Esophagus muscularis mucosa (tissue), 4 donors: ENCODE results near the gene GHR. TPM values are rescaled to one million over a fixed set of nuclear protein-coding genes. Genes with fewer than 3 reads are reported as not detected.

ENCODE experiments used
- DNase-seq: peaks from one replicate; pipeline ENCODE4 v3.0.0-alpha.2; 2017; ENCODE audit errors: extremely low spot score
- H3K27ac ChIP-seq, 4 donors: fragments of 200-600 bp; sonication (generic); replicated peaks in 1 of 4; 1 replicate in 3 of 4; 2 replicates in 1 of 4; pipeline ENCODE4 v1.5.1; 2016 to 2019; ENCODE audit warnings: mild to moderate bottlenecking in 1 of 4
- H3K27me3 ChIP-seq, 4 donors: fragments of 200-600 bp; sonication (generic); one replicate each; pipeline versions ENCODE4 v1.5.1 to v1.6.0; 2016 to 2019
- H3K36me3 ChIP-seq, 4 donors: fragments of 200-600 bp; sonication (generic); one replicate each; pipeline ENCODE4 v1.5.1; 2016 to 2019
- H3K4me1 ChIP-seq, 4 donors: fragments of 200-600 bp; sonication (generic); one replicate each; pipeline ENCODE4 v1.5.1; 2016 to 2019
- H3K4me3 ChIP-seq, 4 donors: fragments of 200-600 bp; sonication (generic); 1 replicate in 2 of 4; 2 replicates in 2 of 4; pipeline ENCODE4 v1.5.1; 2016 to 2019; ENCODE audit warnings: mild to moderate bottlenecking in 4 of 4, moderate library complexity in 1 of 4
- H3K9me3 ChIP-seq, 4 donors: fragments of 200-600 bp; sonication (generic); 1 replicate in 3 of 4; 2 replicates in 1 of 4; pipeline ENCODE4 v1.5.1; 2016 to 2019
- EP300 ChIP-seq: sonication (generic); formaldehyde crosslinking; IDR thresholded peaks from one replicate; pipeline ENCODE4 v1.6.1; 2017; ENCODE audit warnings: antibody characterized with exemption
- POLR2A ChIP-seq: fragments of 450-650 bp; IDR thresholded peaks from one replicate; pipeline ENCODE4 v1.6.1; 2017; ENCODE audit warnings: antibody characterized with exemption, moderate library complexity, mild to moderate bottlenecking, low read depth
- POLR2AphosphoS5 ChIP-seq, 2 donors: sonication (generic); formaldehyde crosslinking; IDR thresholded peaks; one replicate each; pipeline ENCODE4 v1.6.1; 2017; ENCODE audit warnings: antibody characterized with exemption in 2 of 2
- WGBS: methylation state at CpG from one replicate; pipeline ENCODE4 v1.1.5; 2018; 5-methylcytosine and 5-hydroxymethylcytosine counted together
- intact Hi-C: fragments of 100-400 bp; cut with DNase I; formaldehyde crosslinking; loops from one replicate; pipeline ENCODE4 v1.15.1; 2023
- total RNA-seq, 4 donors: library from RNA; depleted of rRNA; stranded (reverse); fragments of >200 nt; gene quantifications; one replicate each; pipeline versions ENCODE4 v1.1.0 to v1.2.1, GENCODE V29; 2016
- TF ChIP-seq, protein P1 (sequence below), 3 experiments: fragments of 200-600 bp in 2 of 3; fragments of 450-650 bp in 1 of 3; sonication (generic) in 2 of 3; IDR thresholded peaks; one replicate each; pipeline ENCODE4 v1.5.1; 2017 to 2019; ENCODE audit warnings: antibody characterized with exemption in 3 of 3, mild to moderate bottlenecking in 2 of 3, moderate library complexity in 1 of 3

Gene GHR
- total RNA-seq, 4 donors from 2014 or later, result 5.3 to 9.1 (median 6.5) TPM

DNA sequence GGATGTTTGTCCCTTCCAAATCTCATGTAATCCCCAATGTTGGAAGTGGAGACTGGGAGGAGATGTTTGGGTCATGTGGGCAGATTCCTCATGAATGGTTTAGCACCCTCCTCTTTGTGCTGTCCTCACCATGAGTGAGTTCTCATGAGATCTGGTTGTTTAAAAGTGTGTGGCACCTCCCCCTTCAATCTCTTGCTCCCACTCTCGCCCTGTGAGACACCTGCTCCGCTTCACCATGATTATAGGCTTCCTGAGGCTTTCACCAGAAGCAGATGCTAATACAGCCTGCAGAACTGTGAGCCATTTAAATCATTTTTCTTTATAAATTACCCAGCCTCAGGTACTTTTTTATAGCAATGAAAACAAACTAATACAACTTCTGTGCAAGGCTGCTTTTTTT lies 206.0 kb downstream of the GHR start:
- WGBS, result 95% methylated on average over 2 of the region's 2 CpGs
- H3K4me3 ChIP-seq, result no peak overlapping the region
- intact Hi-C loops, result no loop called here
- no peaks in the 10 kb centered on the region for H3K9me3 ChIP-seq
- no peaks in the 10 kb centered on the region for H3K36me3 ChIP-seq
- H3K4me1 ChIP-seq, result no peaks in the 10 kb centered on the region
- no peaks in the 10 kb centered on the region for H3K27me3 ChIP-seq
- no peak for DNase-seq
- TF ChIP-seq POLR2A (no peak), EP300 (no peak), POLR2AphosphoS5 (IDR thresholded peaks at IDR 0.05) (no peak)
- TF ChIP-seq, protein P1, sequence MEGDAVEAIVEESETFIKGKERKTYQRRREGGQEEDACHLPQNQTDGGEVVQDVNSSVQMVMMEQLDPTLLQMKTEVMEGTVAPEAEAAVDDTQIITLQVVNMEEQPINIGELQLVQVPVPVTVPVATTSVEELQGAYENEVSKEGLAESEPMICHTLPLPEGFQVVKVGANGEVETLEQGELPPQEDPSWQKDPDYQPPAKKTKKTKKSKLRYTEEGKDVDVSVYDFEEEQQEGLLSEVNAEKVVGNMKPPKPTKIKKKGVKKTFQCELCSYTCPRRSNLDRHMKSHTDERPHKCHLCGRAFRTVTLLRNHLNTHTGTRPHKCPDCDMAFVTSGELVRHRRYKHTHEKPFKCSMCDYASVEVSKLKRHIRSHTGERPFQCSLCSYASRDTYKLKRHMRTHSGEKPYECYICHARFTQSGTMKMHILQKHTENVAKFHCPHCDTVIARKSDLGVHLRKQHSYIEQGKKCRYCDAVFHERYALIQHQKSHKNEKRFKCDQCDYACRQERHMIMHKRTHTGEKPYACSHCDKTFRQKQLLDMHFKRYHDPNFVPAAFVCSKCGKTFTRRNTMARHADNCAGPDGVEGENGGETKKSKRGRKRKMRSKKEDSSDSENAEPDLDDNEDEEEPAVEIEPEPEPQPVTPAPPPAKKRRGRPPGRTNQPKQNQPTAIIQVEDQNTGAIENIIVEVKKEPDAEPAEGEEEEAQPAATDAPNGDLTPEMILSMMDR (IDR thresholded peaks at IDR 0.05), result no peak
- no peak overlapping the region for H3K27ac ChIP-seq

DNA sequence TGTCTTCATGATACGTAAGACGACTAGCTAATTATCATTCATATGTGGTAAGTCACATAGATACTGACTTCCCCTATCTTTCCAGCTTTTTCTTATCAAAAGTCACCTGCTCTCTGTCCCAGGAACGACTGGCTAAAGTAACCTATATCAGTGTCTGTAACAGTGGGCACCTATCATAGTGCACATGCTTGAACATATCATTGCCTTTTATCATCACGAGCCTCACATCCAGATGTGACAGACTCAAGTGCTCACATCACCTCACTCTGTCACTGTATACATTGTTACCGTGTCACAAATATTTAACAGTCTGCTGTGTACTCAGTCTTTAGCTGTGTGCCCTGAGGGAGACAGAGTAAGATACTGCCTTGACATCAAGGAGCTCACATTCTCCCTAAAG lies 208.0 kb downstream of the GHR start:
- TF ChIP-seq, protein P1 (IDR thresholded peaks at IDR 0.05), result no peak
- TF ChIP-seq POLR2A (no peak), POLR2AphosphoS5 (IDR thresholded peaks at IDR 0.05) (no peak), EP300 (no peak)
- no peak for DNase-seq
- 75% methylated on average over 5 of the region's 5 CpGs for WGBS
- H3K9me3 ChIP-seq, result no peaks in the 10 kb centered on the region
- H3K27me3 ChIP-seq, result no peaks in the 10 kb centered on the region
- H3K4me1 ChIP-seq, result no peaks in the 10 kb centered on the region
- intact Hi-C loops, result no loop called here
- H3K36me3 ChIP-seq, result no peaks in the 10 kb centered on the region
- no peak overlapping the region for H3K4me3 ChIP-seq
- no peak overlapping the region for H3K27ac ChIP-seq

DNA sequence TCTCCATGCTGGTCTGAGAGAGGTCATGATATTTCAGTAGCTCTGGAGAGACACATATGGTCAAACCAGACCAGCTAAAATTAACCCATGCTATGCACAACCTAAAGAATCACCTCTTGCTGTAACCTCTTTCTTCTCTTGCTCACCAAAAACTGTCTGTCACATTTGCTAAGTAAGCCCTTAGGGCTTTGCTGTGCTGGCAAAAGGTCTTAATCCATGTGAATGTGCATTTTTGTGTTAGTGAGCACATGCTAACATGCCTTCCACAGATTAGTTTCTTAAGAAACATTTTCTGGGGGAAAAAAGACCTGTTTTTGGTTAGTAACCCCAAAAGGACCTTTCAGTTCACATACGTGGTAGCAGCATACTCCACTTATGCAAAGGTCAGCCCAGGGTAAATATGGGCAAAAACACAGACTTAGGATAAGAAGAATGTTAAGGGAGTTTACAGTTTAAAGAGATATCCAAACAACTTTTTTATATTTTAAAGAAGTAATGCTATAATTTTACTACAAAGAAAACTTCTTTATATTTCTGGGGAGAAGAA lies 209.2 kb downstream of the GHR start:
- H3K27me3 ChIP-seq, result no peaks in the 10 kb centered on the region
- no peak overlapping the region for H3K4me3 ChIP-seq
- no peaks in the 10 kb centered on the region for H3K36me3 ChIP-seq
- no peak for DNase-seq
- intact Hi-C loops, result no loop called here
- TF ChIP-seq, protein P1 (IDR thresholded peaks at IDR 0.05), result no peak
- TF ChIP-seq EP300 (no peak), POLR2AphosphoS5 (IDR thresholded peaks at IDR 0.05) (no peak), POLR2A (no peak)
- H3K9me3 ChIP-seq, result no peaks in the 10 kb centered on the region
- no peaks in the 10 kb centered on the region for H3K4me1 ChIP-seq
- WGBS, result 67% methylated on average over 1 of the region's 1 CpG
- H3K27ac ChIP-seq, result no peak overlapping the region

DNA sequence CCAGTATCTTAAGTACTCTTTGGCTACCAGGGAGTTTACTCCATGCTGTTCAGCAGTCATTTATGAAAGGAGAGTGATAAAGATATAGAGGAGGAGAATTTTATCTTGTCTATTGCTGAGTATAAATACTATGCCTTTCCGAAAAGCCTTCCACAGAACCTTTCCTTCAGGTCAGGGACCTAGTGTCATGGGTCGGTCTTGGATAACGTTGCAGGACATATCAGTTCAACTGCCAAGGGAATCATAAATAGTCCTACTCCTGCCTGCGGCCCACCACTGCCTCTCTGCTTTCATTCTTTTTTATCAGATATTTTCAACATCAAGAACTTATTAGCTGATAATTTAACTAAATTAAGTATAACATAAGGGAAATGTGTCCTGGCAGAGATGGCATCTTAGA lies 211.3 kb downstream of the GHR start:
- intact Hi-C loops, result no loop called here

More for the DNA sequence above, 211.3 kb downstream of the GHR start:
- no peak overlapping the region for H3K27ac ChIP-seq
- no peaks in the 10 kb centered on the region for H3K27me3 ChIP-seq
- no peak overlapping the region for H3K4me3 ChIP-seq
- H3K4me1 ChIP-seq, result no peaks in the 10 kb centered on the region
- 89% methylated on average over 4 of the region's 4 CpGs for WGBS
- H3K9me3 ChIP-seq, result no peaks in the 10 kb centered on the region
- DNase-seq, result no peak
- TF ChIP-seq, protein P1 (IDR thresholded peaks at IDR 0.05), result no peak
- TF ChIP-seq POLR2AphosphoS5 (IDR thresholded peaks at IDR 0.05), result no peak
- TF ChIP-seq POLR2A, result no peak
- H3K36me3 ChIP-seq, result no peaks in the 10 kb centered on the region
